ENCODE results near the gene SRGAP3.

SRGAP3 gene

GRCh38 chr3:8963137-8963853 is 286.2 kb downstream of the SRGAP3 start, which contains the start of gene RAD18:
RAD18 (minus strand) TSS chr3:8963472; CDS start chr3:8963385, 87 bp downstream.
- peak within 1 kb of the TSS; percentile 84 for H3K27ac ChIP-seq
- TF ChIP-seq ZFX (IDR thresholded peaks at IDR 0.05; ENCODE audit: borderline replicate concordance), result no peak
- TF ChIP-seq CTCF (IDR thresholded peaks at IDR 0.05), result no peak

GRCh38 chr3:8962226-8962861 is 287.1 kb downstream of the SRGAP3 start:
- H3K27ac ChIP-seq, result peak overlapping the region; percentile 84
- TF ChIP-seq ZFX (IDR thresholded peaks at IDR 0.05; ENCODE audit: borderline replicate concordance) (no peak), CTCF (IDR thresholded peaks at IDR 0.05) (no peak)

- TF ChIP-seq ZFX (IDR thresholded peaks at IDR 0.05; ENCODE audit: borderline replicate concordance) (no peak), CTCF (IDR thresholded peaks at IDR 0.05) (no peak)
- no peak overlapping the region for H3K27ac ChIP-seq
These were observed 289.8 kb downstream of the SRGAP3 start for GRCh38 chr3:8959668-8960067.

GRCh38 chr3:8954938-8955763 is 294.3 kb downstream of the SRGAP3 start:
- H3K27ac ChIP-seq, result no peak overlapping the region
- TF ChIP-seq ZFX (IDR thresholded peaks at IDR 0.05; ENCODE audit: borderline replicate concordance), result no peak
- no peak for TF ChIP-seq CTCF (IDR thresholded peaks at IDR 0.05)

- H3K27ac ChIP-seq, result no peak overlapping the region
- TF ChIP-seq ZFX (IDR thresholded peaks at IDR 0.05; ENCODE audit: borderline replicate concordance) (no peak), CTCF (IDR thresholded peaks at IDR 0.05) (no peak)
These were observed 296.1 kb downstream of the SRGAP3 start for GRCh38 chr3:8953313-8953712.

- TF ChIP-seq ZFX (IDR thresholded peaks at IDR 0.05; ENCODE audit: borderline replicate concordance) (no peak), CTCF (IDR thresholded peaks at IDR 0.05) (no peak)
- H3K27ac ChIP-seq, result no peak overlapping the region
These were observed 297.3 kb downstream of the SRGAP3 start for GRCh38 chr3:8952130-8952529.
